H1 (cell line): Measurements from ENCODE around the gene RNASE13. TPM values are rescaled to one million over a fixed set of nuclear protein-coding genes. Genes with fewer than 3 reads are reported as not detected.

Source experiments
- CTCF ChIA-PET: fragments of 300-600 bp; sonication (Branson Sonifier 250); formaldehyde crosslinking; loops from one replicate; lab custom pipeline; 2021; ENCODE audit not compliant: partially characterized antibody; lab: Charles Lee
- POLR2A ChIA-PET: fragments of 300-600 bp; sonication (Branson Sonifier 250); formaldehyde crosslinking; loops from one replicate; lab custom pipeline; 2021; ENCODE audit warnings: inconsistent platforms; ENCODE audit not compliant: partially characterized antibody; lab: Charles Lee
- DNase-seq, 2 experiments: peaks; one replicate each; pipeline versions ENCODE4 v3.0.0 to v3.0.0-alpha.2; 2010 to 2022; ENCODE audit warnings: low spot score in 2 of 2, low read depth in 1 of 2, mixed read lengths in 1 of 2
- FAIRE-seq: peaks from 2 replicates; lab custom pipeline; 2011; peaks lifted over from hg19 to GRCh38; lab: Jason Lieb, UNC
- H2AFZ ChIP-seq: 2 replicates; pipeline ENCODE4 v1.8.1; 2012; ENCODE audit warnings: low read length, inconsistent platforms
- H2AK5ac ChIP-seq: 2 replicates; pipeline ENCODE4 v1.6.1; 2013; ENCODE audit warnings: low read depth, low read length
- H2BK120ac ChIP-seq: replicated peaks from 2 replicates; pipeline ENCODE3; 2013; ENCODE audit warnings: low read depth, low read length, inconsistent platforms
- H2BK12ac ChIP-seq: 2 replicates; pipeline ENCODE4 v1.6.1; 2013; ENCODE audit warnings: low read depth, low read length
- H2BK15ac ChIP-seq: 2 replicates; pipeline ENCODE4 v1.6.1; 2013; ENCODE audit warnings: low read length
- H2BK20ac ChIP-seq: 2 replicates; pipeline ENCODE4 v1.6.1; 2013; ENCODE audit warnings: low read length
- H2BK5ac ChIP-seq: 2 replicates; pipeline ENCODE4 v1.6.1; 2013; ENCODE audit warnings: low read depth, low read length
- H3K14ac ChIP-seq: 2 replicates; pipeline ENCODE4 v1.6.1; 2013; ENCODE audit warnings: inconsistent platforms; ENCODE audit not compliant: insufficient read length
- H3K18ac ChIP-seq: 2 replicates; pipeline ENCODE4 v1.6.1; 2013; ENCODE audit warnings: low read length; ENCODE audit errors: extremely low read depth
- H3K23ac ChIP-seq: 2 replicates; pipeline ENCODE4 v1.6.1; 2013; ENCODE audit warnings: inconsistent platforms; ENCODE audit not compliant: insufficient read length
- H3K23me2 ChIP-seq: 2 replicates; pipeline ENCODE4 v1.6.1; 2013; ENCODE audit warnings: low read depth, low read length
- H3K27ac ChIP-seq: 2 replicates; pipeline ENCODE4 v1.6.1; 2011; ENCODE audit warnings: low read depth, low read length, inconsistent platforms
- H3K27me3 ChIP-seq, 4 experiments: replicated peaks in 1 of 4; 1 replicate in 1 of 4; 2 replicates in 3 of 4; pipeline versions ENCODE4 v1.6.1 to v1.8.1; 2011 to 2013; ENCODE audit warnings: low read length in 3 of 4, mild to moderate bottlenecking in 3 of 4, inconsistent platforms in 2 of 4, mixed read lengths in 2 of 4, moderate library complexity in 1 of 4; ENCODE audit not compliant: control insufficient read depth in 3 of 4, insufficient read depth in 3 of 4; ENCODE audit errors: extremely low read depth in 1 of 4
- H3K36me3 ChIP-seq, 4 experiments: 2 replicates each; pipeline versions ENCODE4 v1.6.1 to v1.8.1; 2011 to 2013; ENCODE audit warnings: mild to moderate bottlenecking in 4 of 4, low read length in 3 of 4, moderate library complexity in 2 of 4, control low read depth in 1 of 4, inconsistent platforms in 1 of 4; ENCODE audit not compliant: insufficient read depth in 4 of 4, control insufficient read depth in 2 of 4
- H3K4ac ChIP-seq: replicated peaks from 2 replicates; pipeline ENCODE3; 2013; ENCODE audit warnings: low read length, low read depth, mixed read lengths, inconsistent platforms; ENCODE audit not compliant: insufficient read length
- H3K4me1 ChIP-seq, 4 experiments: replicated peaks in 1 of 4; 1 replicate in 1 of 4; 2 replicates in 3 of 4; pipeline versions ENCODE4 v1.6.1 to v1.8.1; 2011 to 2013; ENCODE audit warnings: low read length in 3 of 4, inconsistent platforms in 2 of 4, mixed read lengths in 1 of 4; ENCODE audit not compliant: insufficient read depth in 4 of 4, control insufficient read depth in 3 of 4
- H3K4me2 ChIP-seq, 2 experiments: 2 replicates each; pipeline versions ENCODE4 v1.6.1 to v1.8.1; 2011 to 2013; ENCODE audit warnings: low read depth in 2 of 2, low read length in 2 of 2, control low read depth in 1 of 2, inconsistent platforms in 1 of 2, mild to moderate bottlenecking in 1 of 2; ENCODE audit not compliant: insufficient read depth in 1 of 2
- H3K4me3 ChIP-seq, 4 experiments: fragments of 200-600, 300-600 bp in 1 of 4; sonication (generic), shearing (Covaris generic), sonication (Bioruptor Twin) in 1 of 4; 2 replicates each; pipeline versions ENCODE4 v1.5.1 to v1.8.1; 2011 to 2016; ENCODE audit warnings: low read length in 4 of 4, low read depth in 3 of 4, control low read depth in 2 of 4, inconsistent platforms in 2 of 4, mild to moderate bottlenecking in 2 of 4, mixed read lengths in 1 of 4, moderate library complexity in 1 of 4; ENCODE audit not compliant: insufficient read depth in 2 of 4; ENCODE audit errors: extremely low read depth in 1 of 4
- H3K56ac ChIP-seq: replicated peaks from 2 replicates; pipeline ENCODE3; 2013; ENCODE audit warnings: low read depth, mild to moderate bottlenecking, mixed read lengths, low read length, inconsistent platforms; ENCODE audit not compliant: insufficient read length
- H3K79me1 ChIP-seq: 2 replicates; pipeline ENCODE4 v1.6.1; 2013; ENCODE audit warnings: low read depth, low read length, control low read depth
- H3K79me2 ChIP-seq, 2 experiments: 2 replicates each; pipeline versions ENCODE4 v1.6.1 to v1.8.1; 2012 to 2013; ENCODE audit warnings: low read length in 2 of 2, mild to moderate bottlenecking in 2 of 2, inconsistent platforms in 1 of 2; ENCODE audit not compliant: insufficient read depth in 2 of 2, control insufficient read depth in 1 of 2
- H3K9ac ChIP-seq, 4 experiments: replicated peaks in 1 of 4; 1 replicate in 1 of 4; 2 replicates in 3 of 4; pipeline versions ENCODE4 v1.6.1 to v1.8.1; 2011 to 2013; ENCODE audit warnings: low read depth in 3 of 4, low read length in 3 of 4, control low read depth in 2 of 4, mild to moderate bottlenecking in 2 of 4, moderate library complexity in 2 of 4, inconsistent platforms in 1 of 4; ENCODE audit errors: extremely low read depth in 1 of 4
- H3K9me3 ChIP-seq, 2 experiments: 2 replicates each; pipeline versions ENCODE4 v1.6.1 to v1.8.1; 2012 to 2013; ENCODE audit warnings: mild to moderate bottlenecking in 2 of 2, moderate library complexity in 2 of 2, control low read depth in 1 of 2, inconsistent platforms in 1 of 2, low read depth in 1 of 2, low read length in 1 of 2, mixed read lengths in 1 of 2; ENCODE audit not compliant: insufficient read depth in 2 of 2
- H4K20me1 ChIP-seq, 2 experiments: replicated peaks in 1 of 2; 2 replicates each; pipeline versions ENCODE3 to v1.8.1; 2011 to 2013; ENCODE audit warnings: inconsistent platforms in 2 of 2, low read length in 2 of 2, mild to moderate bottlenecking in 1 of 2; ENCODE audit not compliant: insufficient read depth in 2 of 2, control insufficient read depth in 1 of 2
- H4K5ac ChIP-seq: 2 replicates; pipeline ENCODE4 v1.6.1; 2013; ENCODE audit warnings: low read length, low read depth, mixed read lengths, inconsistent platforms; ENCODE audit not compliant: insufficient read length
- H4K8ac ChIP-seq: 2 replicates; pipeline ENCODE4 v1.8.0; 2013; ENCODE audit warnings: mild to moderate bottlenecking, moderate library complexity, low read length, inconsistent platforms; ENCODE audit not compliant: insufficient read depth; ENCODE audit errors: extremely low read depth
- H4K91ac ChIP-seq: replicated peaks from 2 replicates; pipeline ENCODE3; 2013; ENCODE audit warnings: low read length, mixed read lengths, inconsistent platforms; ENCODE audit not compliant: insufficient read length
- GABPA ChIP-seq: IDR thresholded peaks from 2 replicates; pipeline ENCODE4 v1.6.1; 2011; ENCODE audit warnings: mild to moderate bottlenecking, low read length, moderate library complexity, borderline replicate concordance; ENCODE audit not compliant: insufficient read depth
- RBBP5 ChIP-seq: IDR thresholded peaks from 2 replicates; pipeline ENCODE4 v1.7.1; 2012; ENCODE audit warnings: low read depth, mild to moderate bottlenecking, inconsistent platforms, low read length, moderate library complexity, borderline replicate concordance
- TCF12 ChIP-seq: IDR thresholded peaks from 2 replicates; pipeline ENCODE4 v1.6.1; 2011; ENCODE audit warnings: low read depth, mild to moderate bottlenecking, low read length
- WGBS, 2 experiments: shearing (Covaris generic) in 1 of 2; methylation state at CpG; one replicate each; pipeline versions ENCODE4 v1.1.6 to v1.1.7; 2013 to 2015; ENCODE audit warnings: low lambda C conversion rate in 2 of 2, mixed read lengths in 2 of 2, inconsistent platforms in 1 of 2, low coverage in 1 of 2, missing lambda C conversion rate in 1 of 2; ENCODE audit not compliant: insufficient replicate concordance in 2 of 2, insufficient coverage in 1 of 2, insufficient read length in 1 of 2; ENCODE audit errors: extremely low coverage in 1 of 2, missing lambda C conversion rate in 1 of 2; 5-methylcytosine and 5-hydroxymethylcytosine counted together
- polyA plus RNA-seq, 7 experiments: library from polyadenylated mRNA; depleted of rRNA in 3 of 7; stranded (reverse) in 5 of 7; unstranded in 2 of 7; fragments of >200 nt in 5 of 7; fragments of 200-250 nt in 2 of 7; gene quantifications; 1 replicate in 5 of 7; 2 replicates in 1 of 7; 4 replicates in 1 of 7; pipeline versions ENCODE4 v1.2.1 to v1.2.3, GENCODE V29; 2011 to 2013; ENCODE audit warnings: missing spikeins in 2 of 7, mixed read lengths in 2 of 7
- total RNA-seq: library from RNA; stranded (reverse); fragmentation: NEBNext Ultra II Directional; extraction: Animal tissue kit (Norgen Biotek cat#: 25700); gene quantifications from 2 replicates; pipeline ENCODE4 v1.2.1, GENCODE V29; 2021

Gene RNASE13
- total and polyA plus RNA-seq, 2 of the 8 experiments (the other 6 are each of a cell fraction or from before 2014, with no cell fraction given) = not detected

- H3K27ac ChIP-seq = no peak overlapping the region
Measured at GRCh38 chr14:21084396-21084795, 49.8 kb upstream of the RNASE13 start.

More at GRCh38 chr14:21084396-21084795, 49.8 kb upstream of the RNASE13 start:
- no peak overlapping the region for H3K18ac ChIP-seq
- H2BK5ac ChIP-seq = no peak overlapping the region
- no peak overlapping the region for H2AK5ac ChIP-seq
- no peak overlapping the region for H4K5ac ChIP-seq
- 77% methylated on average over 2 of the region's 2 CpGs; no CpG with 5 or more reads in 1 of the 2 experiments for WGBS, 2 experiments
- no peak overlapping the region for H2AFZ ChIP-seq
- peaks cover 19 to 78% (median 60%) of the 10 kb centered on the region in 4 experiments for H3K36me3 ChIP-seq
- no peak for FAIRE-seq
- no peaks in the 10 kb centered on the region for H3K23me2 ChIP-seq
- no peaks in the 10 kb centered on the region for H3K79me2 ChIP-seq
- H2BK15ac ChIP-seq = no peak overlapping the region
- H3K4ac ChIP-seq = no peak overlapping the region
- H3K4me3 ChIP-seq = no peak overlapping the region
- peaks cover 6 to 10% of the 10 kb centered on the region in 2 experiments for H4K20me1 ChIP-seq
- CTCF ChIA-PET = interaction anchor here (0.7 to 10.2 kb wide), 9 partner anchors 9 to 416 kb away, joined by 3 to 148 read pairs (median 5); partner anchors contain the start of gene TMEM253
- H2BK20ac ChIP-seq = no peak overlapping the region
- no peak overlapping the region for H3K23ac ChIP-seq
- H3K56ac ChIP-seq = no peak overlapping the region
- no peaks in the 10 kb centered on the region for H3K27me3 ChIP-seq
- POLR2A ChIA-PET = interaction anchor here (1.0 to 12.4 kb wide), 9 partner anchors 8 to 58 kb away, joined by 3 to 245 read pairs (median 5); partner anchors contain the start of genes ARHGEF40, RNASE8 and ZNF219
- H3K4me2 ChIP-seq = no peak overlapping the region
- H3K9me3 ChIP-seq = no peaks in the 10 kb centered on the region
- H3K9ac ChIP-seq = no peak overlapping the region
- H3K79me1 ChIP-seq = no peaks in the 10 kb centered on the region
- no peak overlapping the region for H2BK12ac ChIP-seq
- H4K8ac ChIP-seq = no peak overlapping the region
- no peak overlapping the region for H3K14ac ChIP-seq
- DNase-seq = no peak
- no peak overlapping the region for H2BK120ac ChIP-seq
- H3K4me1 ChIP-seq = peaks cover 0 to 5% (median 0%) of the 10 kb centered on the region in 4 experiments; a peak in 2 of 7 replicates
- TF ChIP-seq RBBP5 (no peak), TCF12 (no peak), GABPA (no peak)
- no peak overlapping the region for H4K91ac ChIP-seq
